PFSK-1 (cell line): Measurements from ENCODE around the gene ANXA2.

Experiments used
- POLR2AphosphoS5 ChIP-seq: IDR thresholded peaks from 2 replicates; pipeline ENCODE4 v1.6.1; 2012; ENCODE audit warnings: low read depth, mild to moderate bottlenecking, control low read depth, low read length, moderate library complexity
- SIN3A ChIP-seq: IDR thresholded peaks from 2 replicates; pipeline ENCODE4 v1.6.1; 2012; ENCODE audit warnings: mild to moderate bottlenecking, low read length, moderate library complexity, borderline replicate concordance; ENCODE audit not compliant: insufficient read depth
- TAF1 ChIP-seq: IDR thresholded peaks from 2 replicates; pipeline ENCODE4 v1.6.1; 2012; ENCODE audit warnings: low read length, control low read depth, borderline replicate concordance; ENCODE audit not compliant: insufficient read depth

DNA sequence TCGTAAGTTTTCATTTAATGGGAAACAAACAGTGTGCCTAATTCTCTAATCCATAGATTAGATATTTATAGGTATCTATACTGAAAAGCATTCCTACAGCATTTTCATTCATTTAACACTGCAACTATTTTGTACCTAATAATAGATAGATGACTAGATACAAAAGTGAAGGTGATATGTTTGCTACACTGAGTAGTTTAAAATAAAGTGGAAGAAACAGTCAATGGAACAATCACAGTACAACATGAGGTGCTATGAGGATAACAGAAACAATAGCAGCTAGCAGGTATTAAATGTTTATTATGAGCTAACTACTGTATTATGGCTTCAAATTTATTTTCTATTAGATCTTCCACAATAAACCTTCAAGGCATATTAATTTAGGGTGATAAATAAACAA, 31.1 kb upstream of the ANXA2 start:
- TF ChIP-seq POLR2AphosphoS5, result no peak
- TF ChIP-seq TAF1, result no peak
- TF ChIP-seq SIN3A, result no peak
